ENCODE measurements around the gene CUEDC1.

Gene CUEDC1

DNA sequence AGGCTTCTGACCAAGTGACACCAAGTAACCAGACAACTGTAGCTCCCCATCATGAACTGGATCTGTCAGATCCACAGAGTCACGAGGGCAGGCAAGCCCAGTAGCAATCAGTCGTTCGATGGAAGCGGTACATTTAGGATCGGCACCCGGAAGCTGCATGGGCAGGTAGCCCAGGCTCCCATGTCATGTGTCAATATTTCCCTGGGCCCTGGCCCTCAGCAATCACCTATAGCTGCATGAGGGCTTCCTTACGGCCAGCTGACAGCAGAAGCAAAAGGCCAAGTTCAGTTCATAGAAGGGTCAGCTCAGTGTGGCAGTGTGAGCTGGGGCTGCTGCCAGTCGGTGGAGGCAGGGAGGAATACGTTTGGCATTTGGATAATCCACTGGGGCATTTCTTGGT, 137.1 kb downstream of the CUEDC1 start:
- no peak for DNase-seq
- peaks cover 23% of the 10 kb centered on the region for H3K27me3 Mint-ChIP-seq (ENCODE audit: low read depth, poor library complexity)
- TF ChIP-seq CTCF (IDR thresholded peaks at IDR 0.05), result no peak
- H3K9me3 Mint-ChIP-seq, result no peaks in the 10 kb centered on the region
- no peak overlapping the region for H3K27ac Mint-ChIP-seq
- no peak overlapping the region for H3K4me3 Mint-ChIP-seq
- H3K36me3 Mint-ChIP-seq (ENCODE audit: low read depth), result no peaks in the 10 kb centered on the region
- H3K4me1 Mint-ChIP-seq, result peaks cover 4% of the 10 kb centered on the region

- peaks cover 2% of the 10 kb centered on the region for H3K4me1 Mint-ChIP-seq
- H3K27ac Mint-ChIP-seq, result no peak overlapping the region
- peaks cover 26% of the 10 kb centered on the region for H3K27me3 Mint-ChIP-seq (ENCODE audit: low read depth, poor library complexity)
- no peaks in the 10 kb centered on the region for H3K36me3 Mint-ChIP-seq (ENCODE audit: low read depth)
- H3K9me3 Mint-ChIP-seq, result no peaks in the 10 kb centered on the region
- TF ChIP-seq CTCF (IDR thresholded peaks at IDR 0.05), result no peak
- no peak for DNase-seq
- H3K4me3 Mint-ChIP-seq, result no peak overlapping the region
These were observed 137.9 kb downstream of the CUEDC1 start for GRCh38 chr17:57817299-57817698.

GRCh38 chr17:57814421-57814820, 140.8 kb downstream of the CUEDC1 start:
- no peak overlapping the region for H3K27ac Mint-ChIP-seq
- H3K4me3 Mint-ChIP-seq, result no peak overlapping the region

DNA sequence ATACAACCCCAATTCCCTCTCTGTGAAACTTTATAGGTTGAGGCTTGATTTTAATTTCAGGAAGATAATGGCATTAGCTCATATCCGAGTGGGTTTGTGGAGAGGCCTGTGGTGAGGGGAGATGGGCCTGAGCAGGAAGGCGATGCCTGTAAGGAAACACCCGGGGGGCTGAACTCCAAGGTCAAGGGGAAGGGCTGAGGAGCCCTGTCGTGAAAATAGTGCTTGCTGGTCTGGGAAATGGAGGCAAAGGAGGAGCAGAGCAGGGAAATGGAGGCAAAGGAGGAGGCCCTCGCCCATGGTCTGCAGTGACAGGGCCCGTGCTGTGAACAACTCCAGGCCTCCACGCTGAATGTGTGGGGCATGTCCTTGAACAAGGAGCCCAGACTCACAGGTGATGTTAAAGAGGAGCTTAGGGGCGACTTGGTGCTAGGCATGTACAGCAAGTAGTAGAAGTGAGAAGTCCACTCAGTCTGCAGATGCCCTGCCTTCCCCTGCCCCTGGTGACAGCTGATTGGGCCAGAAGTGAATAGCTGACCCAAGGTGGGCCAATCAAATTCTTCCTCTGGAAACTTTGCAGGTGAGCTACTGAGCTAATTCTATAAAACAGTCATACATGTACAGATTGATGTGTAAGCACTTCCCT, 143.5 kb downstream of the CUEDC1 start:
- Mint-ChIP-seq H3K36me3 (ENCODE audit: low read depth) (no peaks in the 10 kb centered on the region), H3K9me3 (no peaks in the 10 kb centered on the region), H3K4me3 (no peak overlapping the region), H3K27ac (no peak overlapping the region), H3K4me1 (peaks cover 28% of the 10 kb centered on the region), H3K27me3 (ENCODE audit: low read depth, poor library complexity) (peaks cover 24% of the 10 kb centered on the region)
- no peak for TF ChIP-seq CTCF (IDR thresholded peaks at IDR 0.05)
- no peak for DNase-seq

More at GRCh38 chr17:57814421-57814820, 140.8 kb downstream of the CUEDC1 start:
- no peak for TF ChIP-seq CTCF (IDR thresholded peaks at IDR 0.05)
- peaks cover 28% of the 10 kb centered on the region for H3K4me1 Mint-ChIP-seq
- DNase-seq, result no peak
- H3K27me3 Mint-ChIP-seq (ENCODE audit: low read depth, poor library complexity), result peaks cover 34% of the 10 kb centered on the region
- H3K36me3 Mint-ChIP-seq (ENCODE audit: low read depth), result no peaks in the 10 kb centered on the region
- H3K9me3 Mint-ChIP-seq, result no peaks in the 10 kb centered on the region
